ENCODE results near the gene FOXN4.
"Not testable (repeated sequence)": the region's sequence is repeated elsewhere in the genome, so short reads cannot be mapped to it uniquely, and the experiment has no call there.

Gene FOXN4

GRCh38 chr12:109308534-109309380 is at the start of gene FOXN4:
Gene FOXN4 (minus strand): TSS chr12:109309284. CDS start chr12:109308321, 963 bp downstream.
- no peak for DNase-seq

GRCh38 chr12:109358154-109358869 is 49.2 kb upstream of the FOXN4 start:
- DNase-seq, result no peak

- no peak for DNase-seq
Observed at GRCh38 chr12:109357032-109357431, 47.9 kb upstream of the FOXN4 start.

- DNase-seq, result no peak
Observed at GRCh38 chr12:109356577-109356976, 47.5 kb upstream of the FOXN4 start.

GRCh38 chr12:109352184-109352583 is 43.1 kb upstream of the FOXN4 start:
- no peak for DNase-seq

- DNase-seq, result no peak
Observed at GRCh38 chr12:109347589-109347988, 38.5 kb upstream of the FOXN4 start, which contains the start of gene MYO1H. Gene MYO1H (plus strand): TSS chr12:109347900. CDS start chr12:109347961, 61 bp downstream.

- no peak for DNase-seq
Observed at GRCh38 chr12:109346920-109347319, 37.8 kb upstream of the FOXN4 start.

- DNase-seq, result no peak
Observed at GRCh38 chr12:109345428-109345827, 36.3 kb upstream of the FOXN4 start.

- DNase-seq, result no peak
Observed at GRCh38 chr12:109343677-109344076, 34.6 kb upstream of the FOXN4 start.

- DNase-seq, result no peak
Observed at GRCh38 chr12:109336593-109336992, 27.5 kb upstream of the FOXN4 start.

GRCh38 chr12:109334887-109335286 is 25.8 kb upstream of the FOXN4 start:
- DNase-seq, result no peak

GRCh38 chr12:109331301-109331952 is 22.3 kb upstream of the FOXN4 start:
- no peak for DNase-seq

- DNase-seq, result no peak
Observed at GRCh38 chr12:109330282-109331230, 21.5 kb upstream of the FOXN4 start.

- DNase-seq, result no peak
Observed at GRCh38 chr12:109329686-109330085, 20.6 kb upstream of the FOXN4 start.

- no peak for DNase-seq
Observed at GRCh38 chr12:109329003-109329402, 19.9 kb upstream of the FOXN4 start.

- not testable (repeated sequence) for DNase-seq
Observed at GRCh38 chr12:109321294-109321693, 12.2 kb upstream of the FOXN4 start.

GRCh38 chr12:109310247-109311125 is 1.4 kb upstream of the FOXN4 start:
- DNase-seq, result peak; percentile 84

- peak; percentile 58 for DNase-seq
Observed at GRCh38 chr12:109309381-109310246, 530 bp upstream of the FOXN4 start.

GRCh38 chr12:109307051-109307450 is 2.0 kb downstream of the FOXN4 start:
- DNase-seq, result no peak

- DNase-seq, result no peak
Observed at GRCh38 chr12:109305547-109305946, 3.5 kb downstream of the FOXN4 start.

All from RPMI8226 (cell line).